K562 (cell line): ENCODE measurements around the gene C1QTNF6. TPM values are rescaled to one million over a fixed set of nuclear protein-coding genes. Genes with fewer than 3 reads are reported as not detected.

ENCODE experiments used
- polyA plus RNA-seq, 8 experiments: library from polyadenylated mRNA; depleted of rRNA in 4 of 8; stranded (reverse) in 5 of 8; unstranded in 3 of 8; fragments of >200 nt; fragmentation: Nextera tagmentation in 2 of 8; fragmentation: Illumina TruSeq in 1 of 8; extraction: Ambion mirVana in 2 of 8; extraction: Trizol in 1 of 8; gene quantifications; 2 replicates each; pipeline versions ENCODE4 v1.2.1 to v1.2.3, GENCODE V29; 2011 to 2014; ENCODE audit warnings: inconsistent platforms in 1 of 8, missing spikeins in 1 of 8
- small RNA-seq: library from RNA; depleted of rRNA; stranded (forward); fragments of <200 nt; gene quantifications from one replicate; pipeline ENCODE3, GENCODE V24; 2014
- total RNA-seq, 7 experiments: library from RNA; depleted of rRNA in 6 of 7; stranded (reverse); fragments of >200 nt in 6 of 7; fragmentation: Illumina TruSeq in 2 of 7; extraction: Trizol in 2 of 7; gene quantifications; 2 replicates each; pipeline versions ENCODE4 v1.2.1 to v1.2.3, GENCODE V29; 2011 to 2021; ENCODE audit warnings: low replicate concordance in 1 of 7

The C1QTNF6 gene
- total and polyA plus RNA-seq, 9 of the 15 experiments (the other 6 are each of a cell fraction or from before 2014, with no cell fraction given): 0.18 to 0.92 (median 0.55) TPM

Small RNAs within 50 kb of the gene (small RNA-seq; reads per million reads assigned to genes)
- gene Z82188.1: not detected

Other genes with a start within 250 kb of the C1QTNF6 start
Only the 7 nearest of the 9 such genes appear.
- gene MPST, start 168.5 kb downstream of the C1QTNF6 start, total RNA-seq (2014; rRNA removed): 104 and 117 TPM in 2 replicates
- gene MPST, start 168.5 kb downstream of the C1QTNF6 start, total RNA-seq (2014; rRNA removed; fragmentation: Illumina TruSeq; extraction: Trizol): 6.7 and 8.1 TPM in 2 replicates
- 24.3 and 25.3 TPM in 2 replicates for gene MPST, start 168.5 kb downstream of the C1QTNF6 start, total RNA-seq (2015; rRNA removed; fragmentation: Illumina TruSeq; extraction: Trizol)
- gene MPST, start 168.5 kb downstream of the C1QTNF6 start, total RNA-seq (2021): 66.8 and 68.2 TPM in 2 replicates
- gene MPST, start 168.5 kb downstream of the C1QTNF6 start, polyA plus RNA-seq (2011; rRNA removed): 24.8 and 34.6 TPM in 2 replicates
- gene MPST, start 168.5 kb downstream of the C1QTNF6 start, polyA plus RNA-seq (2014; fragmentation: Illumina TruSeq; extraction: Trizol): 11.2 and 24.8 TPM in 2 replicates
- 1 to 10 TPM in 1 of 2 experiments, under 1 TPM in 1; 0.65 to 1.3 TPM for gene MPST, start 168.5 kb downstream of the C1QTNF6 start, polyA plus RNA-seq (2014; fragmentation: Nextera tagmentation; extraction: Ambion mirVana)
- gene MPST, start 168.5 kb downstream of the C1QTNF6 start, polyA plus RNA-seq (2014; rRNA removed): 78.5 and 88.1 TPM in 2 replicates
- gene KCTD17, start 136.5 kb downstream of the C1QTNF6 start, total RNA-seq (2014; rRNA removed): 0.41 TPM in 2 replicates
- 0.44 TPM in 1 of 2 replicates, not detected in the other for gene KCTD17, start 136.5 kb downstream of the C1QTNF6 start, total RNA-seq (2014; rRNA removed; fragmentation: Illumina TruSeq; extraction: Trizol)
- gene KCTD17, start 136.5 kb downstream of the C1QTNF6 start, total RNA-seq (2015; rRNA removed; fragmentation: Illumina TruSeq; extraction: Trizol): 0.22 TPM in 1 of 2 replicates, not detected in the other
- gene KCTD17, start 136.5 kb downstream of the C1QTNF6 start, total RNA-seq (2021): 0.49 and 0.67 TPM in 2 replicates
- gene KCTD17, start 136.5 kb downstream of the C1QTNF6 start, polyA plus RNA-seq (2011; rRNA removed): 0.64 and 1.1 TPM in 2 replicates
- gene KCTD17, start 136.5 kb downstream of the C1QTNF6 start, polyA plus RNA-seq (2014; fragmentation: Illumina TruSeq; extraction: Trizol): 0.21 and 0.51 TPM in 2 replicates
- gene KCTD17, start 136.5 kb downstream of the C1QTNF6 start, polyA plus RNA-seq (2014; fragmentation: Nextera tagmentation; extraction: Ambion mirVana): not detected
- gene KCTD17, start 136.5 kb downstream of the C1QTNF6 start, polyA plus RNA-seq (2014; rRNA removed): 0.70 and 0.90 TPM in 2 replicates
- not detected in 2 replicates for gene TMPRSS6, start 78.5 kb downstream of the C1QTNF6 start, total RNA-seq (2014; rRNA removed)
- gene TMPRSS6, start 78.5 kb downstream of the C1QTNF6 start, total RNA-seq (2014; rRNA removed; fragmentation: Illumina TruSeq; extraction: Trizol): not detected in 2 replicates
- gene TMPRSS6, start 78.5 kb downstream of the C1QTNF6 start, total RNA-seq (2015; rRNA removed; fragmentation: Illumina TruSeq; extraction: Trizol): not detected in 2 replicates
- gene TMPRSS6, start 78.5 kb downstream of the C1QTNF6 start, total RNA-seq (2021): not detected in 2 replicates
- 0.03 TPM in 1 of 2 replicates, not detected in the other for gene TMPRSS6, start 78.5 kb downstream of the C1QTNF6 start, polyA plus RNA-seq (2011; rRNA removed)
- not detected in 2 replicates for gene TMPRSS6, start 78.5 kb downstream of the C1QTNF6 start, polyA plus RNA-seq (2014; fragmentation: Illumina TruSeq; extraction: Trizol)
- gene TMPRSS6, start 78.5 kb downstream of the C1QTNF6 start, polyA plus RNA-seq (2014; fragmentation: Nextera tagmentation; extraction: Ambion mirVana): not detected
- gene TMPRSS6, start 78.5 kb downstream of the C1QTNF6 start, polyA plus RNA-seq (2014; rRNA removed): not detected in 2 replicates
- 0.45 TPM in 1 of 2 replicates, not detected in the other for gene IL2RB, start 38.3 kb downstream of the C1QTNF6 start, total RNA-seq (2014; rRNA removed)
- gene IL2RB, start 38.3 kb downstream of the C1QTNF6 start, total RNA-seq (2014; rRNA removed; fragmentation: Illumina TruSeq; extraction: Trizol): 0.10 and 0.11 TPM in 2 replicates
- 0.07 and 0.23 TPM in 2 replicates for gene IL2RB, start 38.3 kb downstream of the C1QTNF6 start, total RNA-seq (2015; rRNA removed; fragmentation: Illumina TruSeq; extraction: Trizol)
- 0.75 and 0.78 TPM in 2 replicates for gene IL2RB, start 38.3 kb downstream of the C1QTNF6 start, total RNA-seq (2021)
- gene IL2RB, start 38.3 kb downstream of the C1QTNF6 start, polyA plus RNA-seq (2011; rRNA removed): 0.22 and 0.24 TPM in 2 replicates
- gene IL2RB, start 38.3 kb downstream of the C1QTNF6 start, polyA plus RNA-seq (2014; fragmentation: Illumina TruSeq; extraction: Trizol): 0.54 and 0.66 TPM in 2 replicates
- under 1 TPM; 0.03 TPM for gene IL2RB, start 38.3 kb downstream of the C1QTNF6 start, polyA plus RNA-seq (2014; fragmentation: Nextera tagmentation; extraction: Ambion mirVana)
- 0.28 and 0.54 TPM in 2 replicates for gene IL2RB, start 38.3 kb downstream of the C1QTNF6 start, polyA plus RNA-seq (2014; rRNA removed)
- not detected in 2 replicates for gene SSTR3, start 24.2 kb upstream of the C1QTNF6 start, total RNA-seq (2014; rRNA removed)
- not detected in 2 replicates for gene SSTR3, start 24.2 kb upstream of the C1QTNF6 start, total RNA-seq (2014; rRNA removed; fragmentation: Illumina TruSeq; extraction: Trizol)
- gene SSTR3, start 24.2 kb upstream of the C1QTNF6 start, total RNA-seq (2015; rRNA removed; fragmentation: Illumina TruSeq; extraction: Trizol): not detected in 2 replicates
- not detected in 2 replicates for gene SSTR3, start 24.2 kb upstream of the C1QTNF6 start, total RNA-seq (2021)
- gene SSTR3, start 24.2 kb upstream of the C1QTNF6 start, polyA plus RNA-seq (2011; rRNA removed): 0.03 TPM in 1 of 2 replicates, not detected in the other
- not detected in 2 replicates for gene SSTR3, start 24.2 kb upstream of the C1QTNF6 start, polyA plus RNA-seq (2014; fragmentation: Illumina TruSeq; extraction: Trizol)
- gene SSTR3, start 24.2 kb upstream of the C1QTNF6 start, polyA plus RNA-seq (2014; fragmentation: Nextera tagmentation; extraction: Ambion mirVana): not detected
- gene SSTR3, start 24.2 kb upstream of the C1QTNF6 start, polyA plus RNA-seq (2014; rRNA removed): not detected in 2 replicates
- 40.4 and 59.3 TPM in 2 replicates for gene RAC2, start 56.0 kb upstream of the C1QTNF6 start, total RNA-seq (2014; rRNA removed)
- gene RAC2, start 56.0 kb upstream of the C1QTNF6 start, total RNA-seq (2014; rRNA removed; fragmentation: Illumina TruSeq; extraction: Trizol): 18.6 and 22.7 TPM in 2 replicates
- gene RAC2, start 56.0 kb upstream of the C1QTNF6 start, total RNA-seq (2015; rRNA removed; fragmentation: Illumina TruSeq; extraction: Trizol): 45.1 and 50.1 TPM in 2 replicates
- 82.8 and 95.3 TPM in 2 replicates for gene RAC2, start 56.0 kb upstream of the C1QTNF6 start, total RNA-seq (2021)
- 43.3 and 102 TPM in 2 replicates for gene RAC2, start 56.0 kb upstream of the C1QTNF6 start, polyA plus RNA-seq (2011; rRNA removed)
- 103 and 132 TPM in 2 replicates for gene RAC2, start 56.0 kb upstream of the C1QTNF6 start, polyA plus RNA-seq (2014; fragmentation: Illumina TruSeq; extraction: Trizol)
- gene RAC2, start 56.0 kb upstream of the C1QTNF6 start, polyA plus RNA-seq (2014; fragmentation: Nextera tagmentation; extraction: Ambion mirVana): 10 to 100 TPM; 25.4 to 26.8 TPM
- 49.1 and 51.0 TPM in 2 replicates for gene RAC2, start 56.0 kb upstream of the C1QTNF6 start, polyA plus RNA-seq (2014; rRNA removed)
- gene CYTH4, start 94.3 kb upstream of the C1QTNF6 start, total RNA-seq (2014; rRNA removed): 0.33 and 0.68 TPM in 2 replicates
- gene CYTH4, start 94.3 kb upstream of the C1QTNF6 start, total RNA-seq (2014; rRNA removed; fragmentation: Illumina TruSeq; extraction: Trizol): 0.10 and 0.18 TPM in 2 replicates
- 0.54 and 0.60 TPM in 2 replicates for gene CYTH4, start 94.3 kb upstream of the C1QTNF6 start, total RNA-seq (2015; rRNA removed; fragmentation: Illumina TruSeq; extraction: Trizol)
- gene CYTH4, start 94.3 kb upstream of the C1QTNF6 start, total RNA-seq (2021): 0.58 and 0.75 TPM in 2 replicates
- gene CYTH4, start 94.3 kb upstream of the C1QTNF6 start, polyA plus RNA-seq (2011; rRNA removed): 2.0 and 2.5 TPM in 2 replicates
- 0.28 and 0.33 TPM in 2 replicates for gene CYTH4, start 94.3 kb upstream of the C1QTNF6 start, polyA plus RNA-seq (2014; fragmentation: Illumina TruSeq; extraction: Trizol)
- under 1 TPM in 1 of 2 experiments, not detected in 1; 0.03 TPM for gene CYTH4, start 94.3 kb upstream of the C1QTNF6 start, polyA plus RNA-seq (2014; fragmentation: Nextera tagmentation; extraction: Ambion mirVana)
- gene CYTH4, start 94.3 kb upstream of the C1QTNF6 start, polyA plus RNA-seq (2014; rRNA removed): 0.73 and 1.1 TPM in 2 replicates